Sigmoid colon (tissue), 4 donors: ENCODE data around the gene ZNF486.

ENCODE experiments used
- POLR2AphosphoS5 ChIP-seq, 4 donors: sonication (generic); formaldehyde crosslinking; IDR thresholded peaks; one replicate each; pipeline ENCODE4 v1.6.1; 2017; ENCODE audit warnings: antibody characterized with exemption in 4 of 4
- TF ChIP-seq, protein P1 (sequence below), 4 experiments: fragments of 450-650 bp in 3 of 4; fragments of 200-600 bp in 1 of 4; IDR thresholded peaks; one replicate each; pipeline ENCODE4 v1.5.1; 2016 to 2019; ENCODE audit warnings: antibody characterized with exemption in 4 of 4, mild to moderate bottlenecking in 3 of 4, moderate library complexity in 2 of 4

- TF ChIP-seq, protein P1, sequence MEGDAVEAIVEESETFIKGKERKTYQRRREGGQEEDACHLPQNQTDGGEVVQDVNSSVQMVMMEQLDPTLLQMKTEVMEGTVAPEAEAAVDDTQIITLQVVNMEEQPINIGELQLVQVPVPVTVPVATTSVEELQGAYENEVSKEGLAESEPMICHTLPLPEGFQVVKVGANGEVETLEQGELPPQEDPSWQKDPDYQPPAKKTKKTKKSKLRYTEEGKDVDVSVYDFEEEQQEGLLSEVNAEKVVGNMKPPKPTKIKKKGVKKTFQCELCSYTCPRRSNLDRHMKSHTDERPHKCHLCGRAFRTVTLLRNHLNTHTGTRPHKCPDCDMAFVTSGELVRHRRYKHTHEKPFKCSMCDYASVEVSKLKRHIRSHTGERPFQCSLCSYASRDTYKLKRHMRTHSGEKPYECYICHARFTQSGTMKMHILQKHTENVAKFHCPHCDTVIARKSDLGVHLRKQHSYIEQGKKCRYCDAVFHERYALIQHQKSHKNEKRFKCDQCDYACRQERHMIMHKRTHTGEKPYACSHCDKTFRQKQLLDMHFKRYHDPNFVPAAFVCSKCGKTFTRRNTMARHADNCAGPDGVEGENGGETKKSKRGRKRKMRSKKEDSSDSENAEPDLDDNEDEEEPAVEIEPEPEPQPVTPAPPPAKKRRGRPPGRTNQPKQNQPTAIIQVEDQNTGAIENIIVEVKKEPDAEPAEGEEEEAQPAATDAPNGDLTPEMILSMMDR (IDR thresholded peaks at IDR 0.05): no peak
- TF ChIP-seq POLR2AphosphoS5 (IDR thresholded peaks at IDR 0.05): no peak
Observed at GRCh38 chr19:20186174-20186573, 19.2 kb downstream of the ZNF486 start.
